Measurements from ENCODE around the gene CHRNG.
A peak's percentile ranks its signal among the peaks of the same experiment; 100 is the strongest.

The CHRNG gene

GRCh38 chr2:232490221-232491138, 49.0 kb upstream of the CHRNG start (continued):
- TF ChIP-seq ZNF692 (tag by site-specific recombination; IDR thresholded peaks at IDR 0.05) (no peak), EGR2 (tag by site-specific recombination; IDR thresholded peaks at IDR 0.05; ENCODE audit: low read depth) (peak; percentile 65)

GRCh38 chr2:232491139-232491780, 48.2 kb upstream of the CHRNG start:
- ChIA-PET POLR2A (no interaction called here), CTCF (interaction anchor here (1.3 kb wide), 1 partner anchor 47 kb away, joined by 3 read pairs; no protein-coding TSS in a partner anchor)
- TF ChIP-seq ZXDB (tag by site-specific recombination; IDR thresholded peaks at IDR 0.05) (no peak), ZNF510 (tag by site-specific recombination; IDR thresholded peaks at IDR 0.05; ENCODE audit: insufficient replicate concordance) (no peak), ZNF2 (tag by site-specific recombination; IDR thresholded peaks at IDR 0.05) (no peak), ZSCAN16 (tag by site-specific recombination; IDR thresholded peaks at IDR 0.05) (no peak), ZNF248 (tag by site-specific recombination; IDR thresholded peaks at IDR 0.05) (no peak), TCF7L2 (IDR thresholded peaks at IDR 0.05; ENCODE audit: borderline replicate concordance, low read depth, low read length) (no peak), ZNF404 (tag by site-specific recombination; IDR thresholded peaks at IDR 0.05) (no peak), ZNF121 (tag by site-specific recombination; IDR thresholded peaks at IDR 0.05) (no peak), ZNF76 (tag by site-specific recombination; IDR thresholded peaks at IDR 0.05; ENCODE audit: borderline replicate concordance, low read depth) (no peak), ZNF660 (tag by site-specific recombination; IDR thresholded peaks at IDR 0.05) (no peak), SETDB1 (IDR thresholded peaks at IDR 0.05; ENCODE audit: insufficient read length, low read length) (no peak), ZNF157 (tag by site-specific recombination; IDR thresholded peaks at IDR 0.05) (no peak)
- Histone ChIP-seq H3K4me3 (ENCODE audit: low read depth, low read length) (no peak overlapping the region), H3K27ac (ENCODE audit: extremely low read depth, low read depth, low read length) (no peak overlapping the region), H3K4me1 (ENCODE audit: control insufficient read depth, insufficient read depth, low read length) (no peaks in the 10 kb centered on the region), H3K9me3 (ENCODE audit: control insufficient read depth, insufficient read depth, low read depth, low read length) (no peaks in the 10 kb centered on the region), H3K36me3 (ENCODE audit: control insufficient read depth in 2 of 2, insufficient read depth in 1 of 2, low read length in 2 of 2) (no peaks in the 10 kb centered on the region)

GRCh38 chr2:232492236-232492848, 47.1 kb upstream of the CHRNG start:
- H3K4me3 ChIP-seq (ENCODE audit: low read depth, low read length) = no peak overlapping the region
- TF ChIP-seq KLF8 (tag by site-specific recombination; IDR thresholded peaks at IDR 0.05) (no peak), ZFHX2 (tag by site-specific recombination; conservative IDR thresholded peaks at IDR 0.05) (0 out of 2 replicates have a peak, but pooled peaks have one; percentile 32), ZBTB10 (tag by site-specific recombination; IDR thresholded peaks at IDR 0.05) (no peak), ZNF776 (tag by site-specific recombination; IDR thresholded peaks at IDR 0.05; ENCODE audit: borderline replicate concordance) (no peak), EGR2 (tag by site-specific recombination; IDR thresholded peaks at IDR 0.05; ENCODE audit: low read depth) (0 out of 2 replicates have a peak, but pooled peaks have one; percentile 34)
- no peak overlapping the region for H3K27ac ChIP-seq (ENCODE audit: extremely low read depth, low read depth, low read length)
- ChIA-PET CTCF (interaction anchor here (0.6 kb wide), 1 partner anchor 956 kb away, joined by 3 read pairs; no protein-coding TSS in a partner anchor), POLR2A (no interaction called here)
- H3K36me3 ChIP-seq (ENCODE audit: control insufficient read depth in 2 of 2, insufficient read depth in 1 of 2, low read length in 2 of 2) = no peaks in the 10 kb centered on the region
- no peaks in the 10 kb centered on the region for H3K9me3 ChIP-seq (ENCODE audit: control insufficient read depth, insufficient read depth, low read depth, low read length)
- H3K4me1 ChIP-seq (ENCODE audit: control insufficient read depth, insufficient read depth, low read length) = no peaks in the 10 kb centered on the region
